Stimulated activated CD4-positive, alpha-beta T cell treated with anti-CD3 and anti-CD28 coated beads, Interleukin-15, amount 100 ng/mL, for 48 hours (primary cell): Measurements from ENCODE around the gene FADS2.
A peak's percentile ranks its signal among the peaks of the same experiment; 100 is the strongest.

Experiments used
- DNase-seq, 2 donors: peaks; one replicate each; pipeline ENCODE4 v3.0.0-alpha.2; 2020; ENCODE audit warnings: low read depth in 2 of 2

The FADS2 gene

DNA sequence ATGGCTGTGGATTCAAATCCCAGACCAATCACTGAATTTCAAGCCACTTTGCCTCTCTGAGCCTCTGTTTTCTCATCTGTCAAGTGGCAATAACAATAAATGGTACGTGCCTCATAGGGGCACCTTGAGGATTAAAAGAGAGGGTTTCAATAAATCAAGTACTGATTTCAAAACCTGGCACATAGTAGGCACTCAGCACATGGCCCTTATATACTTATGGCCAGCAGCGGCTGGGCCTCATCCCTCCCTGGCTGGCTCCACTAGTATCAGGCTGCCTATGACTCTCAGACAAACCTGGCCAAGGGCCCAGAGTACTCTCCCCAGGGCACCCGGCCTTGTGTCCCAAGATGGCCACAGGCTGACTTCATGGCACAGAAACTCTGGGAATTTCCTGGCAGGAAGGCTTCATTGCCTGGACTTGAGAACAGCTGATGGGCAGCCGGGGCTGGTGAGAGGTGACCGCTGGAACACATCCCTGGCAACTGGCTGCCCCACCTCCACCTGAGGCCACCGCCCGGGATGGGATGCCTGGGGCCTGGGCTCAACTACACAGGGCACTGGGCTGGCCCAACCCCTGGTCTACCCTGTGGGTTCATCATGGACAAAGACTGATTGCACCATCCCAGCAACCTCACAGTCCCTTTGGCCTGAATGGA, 59.9 kb downstream of the FADS2 start:
- no peak for DNase-seq

DNA sequence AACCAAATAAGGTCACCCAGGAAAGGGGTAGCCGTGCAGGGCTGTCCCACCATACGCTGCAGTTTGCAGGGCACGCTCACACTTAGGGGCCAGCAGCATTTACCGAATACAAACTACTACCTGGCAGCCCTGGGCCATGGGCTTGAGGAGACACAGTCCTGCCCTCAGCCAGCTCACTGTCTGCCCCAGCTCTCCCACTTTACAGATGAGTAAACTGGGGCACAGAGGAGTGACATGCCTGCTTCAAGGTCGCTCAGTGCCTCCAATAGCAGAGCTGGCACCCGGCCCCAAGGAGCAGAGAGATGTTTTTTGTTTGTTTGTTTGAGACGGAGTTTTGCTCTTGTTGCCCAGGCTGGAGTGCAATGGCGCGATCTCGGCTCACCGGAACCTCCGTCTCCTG, 60.5 kb downstream of the FADS2 start:
- DNase-seq: no peak

DNA sequence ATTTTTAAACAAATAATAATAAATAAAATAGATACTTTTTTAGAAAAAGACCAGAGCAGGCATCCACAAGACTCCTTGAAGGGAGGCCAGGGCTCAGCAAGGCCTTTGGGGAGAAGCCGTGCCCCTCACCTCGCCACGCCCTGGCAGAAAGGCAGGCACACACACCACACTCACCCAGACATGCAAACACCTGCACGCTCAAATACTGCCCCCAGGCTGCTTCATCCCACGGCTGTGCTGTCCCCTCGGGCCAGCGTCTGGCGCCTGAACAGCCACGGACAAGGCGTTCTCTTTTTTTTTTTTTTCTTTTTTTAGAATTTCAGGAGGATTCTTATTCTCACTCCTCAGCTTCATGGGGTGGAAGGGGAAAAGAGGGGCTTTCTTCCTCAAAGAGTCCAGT, 61.7 kb downstream of the FADS2 start:
- DNase-seq: no peak

DNA sequence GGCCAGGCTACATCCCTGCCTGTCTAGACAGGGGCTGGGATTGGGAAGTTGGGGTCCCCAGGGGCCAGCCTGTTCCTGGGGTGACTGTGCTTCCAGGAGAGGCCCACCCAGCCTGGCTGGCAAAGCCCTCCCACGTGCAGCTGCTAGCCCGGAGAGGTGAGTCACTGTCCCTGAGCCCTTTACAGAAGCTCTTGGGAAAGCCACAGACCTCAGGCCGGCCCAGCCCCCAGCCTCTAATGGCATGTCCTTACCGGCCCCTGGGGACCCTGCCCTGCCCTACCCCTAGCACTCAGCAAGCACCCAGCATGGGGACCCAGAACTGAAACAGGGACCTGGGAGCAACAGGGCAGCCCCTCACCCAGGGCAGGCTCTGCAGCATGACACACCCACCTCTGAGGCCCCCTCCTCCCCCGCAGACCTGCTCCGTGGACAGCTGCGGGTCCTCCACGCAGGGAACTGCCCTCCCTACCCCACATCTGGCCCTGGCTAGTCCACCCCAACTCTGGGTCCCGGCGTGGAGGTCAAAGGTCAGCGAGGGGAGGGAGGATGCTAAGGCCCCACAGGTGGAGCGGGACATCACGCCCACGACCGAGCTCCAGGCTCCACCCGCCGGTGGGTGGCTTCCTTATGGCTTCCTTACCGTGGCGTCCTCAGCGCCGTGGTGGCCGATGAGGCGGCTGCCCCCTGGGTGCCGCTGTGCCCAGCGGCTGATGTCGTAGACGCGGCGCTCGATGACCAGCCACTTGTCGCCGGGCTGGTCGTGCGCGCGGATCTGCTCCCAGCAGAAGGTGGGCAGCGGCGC, 62.6 kb downstream of the FADS2 start:
- peak in 1 of 2 donors; percentile 9 for DNase-seq

DNA sequence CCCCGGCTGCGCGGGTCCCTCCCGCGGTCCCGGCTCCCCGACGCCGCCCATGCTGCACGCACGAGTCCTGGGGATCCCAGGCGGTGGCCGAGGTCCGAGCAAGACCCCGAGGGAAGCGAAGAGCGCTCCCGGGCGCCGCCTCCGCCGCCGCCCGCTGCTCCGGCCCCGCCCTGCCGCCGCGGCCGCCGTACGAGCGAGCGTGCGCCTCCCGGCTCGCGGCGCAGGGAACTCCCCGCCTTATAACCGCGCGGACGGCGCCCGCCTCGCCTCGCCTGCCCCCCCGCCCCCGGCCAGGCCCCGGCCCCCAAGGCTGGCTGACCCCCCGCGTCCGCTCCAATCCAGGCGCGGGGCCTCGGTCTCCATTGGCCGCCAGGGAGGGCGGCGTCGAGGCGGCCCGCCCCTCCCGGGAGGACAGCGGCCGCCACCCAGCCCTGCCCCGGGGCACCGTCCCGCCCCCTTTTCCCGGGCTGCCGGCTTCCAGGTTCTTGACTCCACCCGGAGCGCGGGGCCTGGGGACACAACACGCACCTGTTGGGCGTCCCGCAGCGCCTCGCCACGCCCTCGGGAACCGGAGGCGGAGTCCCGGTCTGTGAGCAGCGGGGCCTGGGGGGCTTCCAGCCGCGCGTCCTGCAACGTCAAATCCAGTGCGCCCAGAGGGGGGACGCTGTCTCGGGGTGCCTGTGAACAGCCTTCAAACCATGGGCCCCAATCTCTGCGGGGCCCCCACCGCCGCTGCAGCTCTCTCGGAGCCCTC, 63.4 kb downstream of the FADS2 start, which contains the start of gene FADS3:
FADS3 (minus strand) TSS at position 215 of the 754 bp plus-strand sequence; CDS start at position 51, 164 bp downstream.
- peak in 1 of 2 donors; percentile 37 for DNase-seq

DNA sequence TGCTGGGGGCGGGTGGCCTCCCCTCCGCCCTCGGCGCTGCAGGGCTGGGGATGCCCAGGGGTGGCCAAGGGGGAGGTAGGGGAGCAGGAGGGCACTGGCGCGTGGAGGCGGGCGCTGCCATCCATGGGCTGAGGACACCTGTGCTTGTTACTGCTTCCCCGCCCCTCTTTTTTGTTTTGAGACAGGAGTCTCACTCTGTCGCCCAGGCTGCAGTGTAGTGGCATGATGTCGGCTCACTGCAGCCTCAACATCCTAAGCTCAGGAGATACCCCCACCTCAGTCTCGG, 63.9 kb downstream of the FADS2 start:
- no peak for DNase-seq

DNA sequence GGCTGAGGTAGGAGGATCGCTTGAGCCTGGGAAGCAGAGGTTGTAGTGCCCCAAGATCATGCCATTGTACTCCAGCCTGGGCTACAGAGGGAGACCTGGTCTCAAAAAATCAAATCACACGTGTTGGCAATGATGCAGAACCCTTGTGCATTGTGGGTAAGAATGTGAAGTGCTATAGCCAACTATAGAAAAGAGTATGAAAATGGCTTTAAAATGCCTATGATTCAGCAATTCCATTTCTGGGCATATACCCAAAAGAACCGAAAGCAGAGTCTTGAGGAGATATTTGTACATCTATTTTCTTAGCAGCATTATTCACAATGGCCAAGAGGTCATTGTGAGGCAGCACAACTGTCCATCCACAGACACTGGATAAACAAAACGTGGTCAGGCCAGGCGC, 65.9 kb downstream of the FADS2 start:
- no peak for DNase-seq

DNA sequence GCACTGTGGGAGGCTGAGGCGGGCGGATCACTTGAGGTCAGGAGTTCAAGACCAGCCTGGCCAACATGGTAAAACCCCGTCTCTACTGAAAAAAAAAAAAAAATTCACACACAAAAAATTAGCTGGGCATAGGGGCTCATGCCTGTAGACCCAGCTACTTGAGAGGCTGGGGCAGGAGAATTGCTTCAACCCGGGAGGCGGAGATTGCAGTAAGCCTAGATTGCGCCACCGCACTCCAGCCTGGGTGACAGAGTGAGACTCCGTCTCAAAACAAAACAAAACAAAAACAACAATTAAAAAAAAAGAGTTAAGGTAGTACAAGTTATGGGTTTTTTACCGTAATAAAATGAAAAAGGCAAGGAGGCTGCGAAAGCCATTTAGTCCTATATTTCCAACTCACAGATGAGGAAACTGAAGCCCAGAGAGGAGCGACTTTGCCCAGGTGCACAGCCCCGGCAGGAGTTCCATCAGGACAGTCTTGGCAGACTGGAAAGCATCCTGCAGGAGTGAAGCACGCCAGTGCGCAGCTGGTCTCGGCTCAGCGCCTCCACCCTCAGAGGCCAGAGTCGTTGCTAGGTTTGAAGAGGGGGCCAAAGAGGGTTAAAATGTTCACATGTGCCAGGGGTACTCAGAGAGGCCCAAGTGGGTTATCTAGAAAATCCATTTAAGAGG, 67.1 kb downstream of the FADS2 start:
- no peak for DNase-seq

DNA sequence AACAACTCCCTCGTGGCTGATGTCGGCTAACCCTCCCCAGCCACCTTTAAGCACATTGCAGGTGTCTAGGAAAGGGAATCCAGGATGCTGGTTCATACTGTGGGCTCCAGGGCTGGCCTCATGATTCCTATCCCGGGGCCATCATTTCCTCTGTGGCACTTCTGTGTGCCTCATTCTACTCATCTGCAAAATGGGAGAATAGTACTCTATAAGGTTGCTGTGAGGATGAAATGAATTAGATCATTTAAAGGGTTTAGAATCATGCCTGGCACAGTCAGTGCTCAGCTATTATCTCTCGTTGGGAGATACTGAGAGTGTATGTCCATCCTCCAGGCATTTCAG, 67.6 kb downstream of the FADS2 start:
- no peak for DNase-seq

DNA sequence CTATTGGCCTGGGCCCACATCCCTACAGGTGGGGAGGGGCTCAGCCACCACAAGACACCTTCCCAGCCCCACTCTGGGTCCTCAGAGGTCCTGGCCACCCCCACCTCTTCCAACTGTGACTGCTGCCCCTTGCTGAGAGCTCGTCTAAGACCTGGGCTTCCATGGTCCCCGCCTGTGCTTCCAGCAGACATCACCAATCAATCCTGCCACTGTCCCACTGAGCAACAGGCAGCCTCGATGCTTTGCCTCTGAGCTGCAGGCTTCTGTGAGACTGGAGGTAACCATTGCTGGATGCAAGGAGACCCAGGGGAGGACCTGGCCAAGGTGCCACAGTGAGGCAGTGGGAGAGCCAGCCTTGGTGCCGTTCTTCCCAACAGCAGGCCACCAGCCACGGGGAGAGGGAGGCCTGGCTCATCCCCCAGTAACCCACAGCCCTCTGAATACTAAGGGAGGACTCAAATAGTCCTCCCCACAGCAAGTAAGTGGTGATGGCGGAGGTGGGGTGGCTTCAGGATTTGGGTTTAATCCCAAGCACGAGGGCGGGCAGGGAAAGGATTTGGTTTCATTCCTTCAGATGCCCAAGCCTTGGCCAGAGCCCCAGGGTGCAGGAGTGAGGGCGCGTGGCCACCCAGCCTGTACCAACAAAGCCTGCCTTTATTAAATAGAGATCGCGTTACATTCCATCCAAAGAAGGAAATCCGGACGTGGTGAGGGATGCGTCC, 68.7 kb downstream of the FADS2 start:
- no peak for DNase-seq

DNA sequence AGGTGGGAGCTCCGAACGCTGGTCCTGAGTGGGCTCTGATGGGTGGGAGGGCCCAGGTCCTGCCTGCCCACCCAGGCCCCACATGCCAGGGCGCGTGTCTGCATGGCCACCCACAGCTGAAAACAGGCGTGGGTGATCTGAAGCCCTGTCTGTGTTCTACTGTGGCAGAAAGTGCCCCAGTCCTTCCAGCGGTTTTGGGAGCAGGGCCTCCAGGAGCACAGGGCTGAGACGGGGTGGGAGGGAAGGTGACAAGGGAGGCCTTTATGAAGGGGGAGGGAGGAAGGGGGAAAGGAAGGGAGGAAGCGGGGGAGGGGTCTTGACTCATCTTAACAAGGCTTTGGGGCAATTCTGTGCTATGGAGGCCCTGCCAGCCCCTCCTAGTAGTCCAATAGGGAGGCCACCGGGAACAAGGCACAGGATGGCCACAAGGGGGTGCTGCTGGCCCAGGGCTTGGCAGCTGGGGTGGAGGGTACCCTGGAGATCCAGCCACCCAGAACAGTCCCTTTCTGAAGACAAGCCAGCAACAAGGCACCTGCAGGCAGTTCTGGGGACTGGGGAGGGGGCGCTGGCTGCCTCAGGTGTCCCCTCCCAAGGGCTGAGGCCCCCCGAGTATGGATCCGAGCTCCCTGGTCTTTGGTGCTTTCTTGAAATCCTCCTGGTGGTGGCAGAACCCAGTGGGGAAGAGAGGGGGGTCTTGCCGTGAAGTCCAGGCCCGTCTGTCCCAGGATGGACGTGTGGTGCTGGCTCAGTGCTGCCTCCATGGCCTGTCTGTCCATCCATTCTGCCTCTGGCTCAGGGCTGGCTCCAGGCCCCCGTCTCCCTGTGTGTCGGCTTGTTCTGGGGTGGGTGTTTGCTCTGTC, 69.5 kb downstream of the FADS2 start:
- DNase-seq: peak; percentile 62 to 73

DNA sequence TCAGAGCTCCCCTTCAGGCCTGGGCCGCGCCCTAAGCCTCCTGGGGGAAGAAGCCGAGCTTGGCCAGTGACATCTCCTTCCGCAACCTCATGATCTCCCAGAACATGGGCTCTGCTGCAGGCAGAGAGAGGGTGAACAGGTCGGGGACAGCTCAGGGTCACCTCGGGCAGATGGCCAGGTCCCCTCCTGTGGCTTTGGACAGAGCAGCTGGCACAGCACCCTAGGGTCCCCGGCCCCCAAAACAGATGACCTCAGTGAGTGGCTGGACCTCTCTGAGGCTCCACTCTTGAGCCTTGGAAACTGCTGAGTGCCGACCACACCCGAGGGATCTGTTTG, 70.1 kb downstream of the FADS2 start:
- no peak for DNase-seq

DNA sequence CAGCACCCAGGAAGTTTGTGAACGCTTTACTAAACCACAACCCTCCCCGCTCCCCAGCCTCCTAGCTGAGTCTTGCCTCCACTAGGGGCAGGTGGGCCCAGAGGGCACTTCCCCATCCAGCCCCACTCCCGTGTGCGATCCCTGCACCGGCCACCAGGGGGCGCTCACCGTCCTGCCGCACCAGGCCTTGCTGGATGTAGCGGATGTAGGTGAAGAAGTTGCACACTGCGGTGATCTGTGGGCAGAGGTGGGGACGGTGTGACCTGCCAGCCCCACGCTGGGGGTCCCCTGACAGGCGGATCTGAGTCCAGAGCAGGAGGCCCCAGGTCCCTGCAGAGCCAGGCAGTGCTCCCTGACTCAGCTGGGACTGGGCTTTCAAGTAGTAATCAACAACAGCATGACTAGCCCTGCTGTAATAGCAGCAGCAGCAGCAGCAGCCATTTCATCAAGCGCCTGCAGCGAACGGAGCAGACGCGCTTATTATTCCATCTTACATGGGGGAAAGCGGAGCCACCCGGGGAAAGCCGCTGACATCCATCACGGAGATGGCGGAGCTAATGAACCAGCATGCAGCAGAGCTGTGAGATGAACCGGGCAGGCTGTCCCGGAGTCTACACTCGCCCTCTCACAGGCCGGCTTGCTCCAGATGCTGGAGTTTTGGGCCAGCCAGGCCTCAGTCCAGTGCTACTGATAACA, 71.2 kb downstream of the FADS2 start:
- DNase-seq: peak; percentile 81 to 90

DNA sequence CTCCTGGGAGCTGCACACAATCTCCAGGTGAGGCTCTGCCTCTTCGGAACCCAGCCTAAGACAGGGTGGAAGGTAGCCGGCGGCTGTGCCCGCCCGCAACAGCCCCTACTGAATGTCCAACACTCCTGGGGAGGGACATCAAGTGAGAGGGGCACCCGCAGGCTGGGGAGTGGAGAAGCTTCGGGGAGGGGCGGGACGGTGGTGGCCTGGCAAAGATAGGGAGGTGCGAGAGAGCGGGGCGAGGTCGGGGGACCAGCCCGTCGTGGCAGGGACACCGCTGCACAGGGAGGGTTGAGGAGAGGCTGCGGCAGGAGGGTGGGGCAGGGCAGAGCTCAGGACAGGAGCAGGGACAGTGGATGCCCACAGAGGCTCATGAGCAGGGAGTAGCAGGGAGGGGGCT, 72.2 kb downstream of the FADS2 start:
- no peak for DNase-seq

DNA sequence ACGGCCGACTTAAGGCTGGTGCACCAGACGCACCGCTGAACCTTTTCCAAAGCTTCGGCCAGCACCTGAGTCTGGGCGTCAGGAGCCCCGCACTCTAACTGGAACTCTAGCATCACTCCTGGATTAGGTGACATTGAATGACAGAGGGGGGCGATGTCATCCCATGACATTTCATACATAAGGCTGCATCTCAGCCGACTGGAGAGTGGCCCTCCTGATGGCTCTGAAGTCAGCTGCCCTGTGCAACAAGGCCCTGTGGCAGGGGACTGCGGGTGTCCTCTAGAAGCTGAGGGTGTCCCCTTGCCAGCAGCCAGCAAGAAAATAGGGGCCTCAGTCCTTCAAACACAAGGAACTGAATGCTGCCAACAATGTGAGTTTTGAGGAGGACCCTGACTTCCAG, 73.3 kb downstream of the FADS2 start:
- DNase-seq: no peak

DNA sequence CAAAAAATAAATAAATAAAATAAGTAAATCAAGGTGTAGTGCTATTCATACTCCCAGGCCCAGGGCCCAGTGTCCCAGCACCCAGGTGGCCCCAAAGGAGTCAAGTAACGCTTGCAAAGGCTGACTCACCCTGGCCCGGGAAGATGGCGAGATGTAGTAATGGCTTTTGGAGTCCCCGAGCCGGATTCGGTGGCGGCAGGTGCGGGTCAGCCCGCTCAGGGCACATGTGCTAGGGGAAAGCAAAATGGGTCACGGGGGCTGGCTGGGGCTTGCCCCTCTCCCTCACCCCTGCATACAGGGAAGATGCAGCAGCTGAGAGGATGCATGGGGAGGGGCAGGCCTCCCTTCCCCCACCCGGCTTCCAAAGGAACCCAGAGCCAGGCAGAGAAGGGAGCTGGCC, 74.2 kb downstream of the FADS2 start:
- no peak for DNase-seq

DNA sequence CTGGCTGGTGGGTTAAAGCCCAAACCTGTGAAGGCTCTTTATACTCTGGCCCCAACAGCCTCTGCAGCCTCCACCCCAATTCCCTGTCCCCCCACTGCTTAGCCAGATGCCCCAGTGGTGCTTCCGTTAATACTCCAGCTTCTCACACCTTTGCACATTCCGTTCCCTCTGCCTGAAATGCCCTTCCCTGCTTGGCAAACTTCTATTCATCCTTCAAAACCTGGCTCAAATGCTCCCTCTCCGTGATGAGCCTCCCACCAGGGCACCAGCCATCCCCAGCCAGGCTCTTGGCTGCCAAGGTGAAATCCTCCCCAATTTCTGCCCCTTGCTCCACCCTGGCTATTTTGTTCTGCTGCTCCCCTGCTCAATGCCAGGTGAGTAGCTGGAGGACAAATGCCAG, 75.7 kb downstream of the FADS2 start:
- no peak for DNase-seq

DNA sequence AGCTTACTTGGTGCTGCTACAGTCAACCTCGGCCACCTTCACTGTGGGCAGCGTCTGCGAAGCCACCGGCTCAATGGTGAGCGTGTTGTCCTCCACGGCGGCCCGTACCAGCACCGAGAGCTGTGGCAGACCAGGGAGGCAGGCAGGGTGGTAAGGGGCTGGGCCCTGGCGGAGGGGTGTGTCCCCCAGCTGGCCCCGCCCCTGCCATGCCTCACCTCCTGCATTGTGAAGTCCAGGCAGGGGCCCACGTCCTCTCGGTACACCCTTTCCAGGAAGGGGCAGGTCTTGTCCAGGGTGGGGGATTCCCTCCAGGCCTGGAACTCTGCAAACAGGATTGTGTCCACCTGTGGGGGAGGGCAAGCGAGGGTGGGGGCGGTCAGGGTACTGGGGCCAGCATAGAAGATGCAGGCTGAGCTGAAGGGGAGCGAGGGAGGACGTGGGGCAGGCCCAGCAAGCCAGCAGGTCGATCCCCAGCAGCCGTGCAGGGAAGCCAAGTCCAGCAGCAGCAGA, 76.5 kb downstream of the FADS2 start:
- no peak for DNase-seq

DNA sequence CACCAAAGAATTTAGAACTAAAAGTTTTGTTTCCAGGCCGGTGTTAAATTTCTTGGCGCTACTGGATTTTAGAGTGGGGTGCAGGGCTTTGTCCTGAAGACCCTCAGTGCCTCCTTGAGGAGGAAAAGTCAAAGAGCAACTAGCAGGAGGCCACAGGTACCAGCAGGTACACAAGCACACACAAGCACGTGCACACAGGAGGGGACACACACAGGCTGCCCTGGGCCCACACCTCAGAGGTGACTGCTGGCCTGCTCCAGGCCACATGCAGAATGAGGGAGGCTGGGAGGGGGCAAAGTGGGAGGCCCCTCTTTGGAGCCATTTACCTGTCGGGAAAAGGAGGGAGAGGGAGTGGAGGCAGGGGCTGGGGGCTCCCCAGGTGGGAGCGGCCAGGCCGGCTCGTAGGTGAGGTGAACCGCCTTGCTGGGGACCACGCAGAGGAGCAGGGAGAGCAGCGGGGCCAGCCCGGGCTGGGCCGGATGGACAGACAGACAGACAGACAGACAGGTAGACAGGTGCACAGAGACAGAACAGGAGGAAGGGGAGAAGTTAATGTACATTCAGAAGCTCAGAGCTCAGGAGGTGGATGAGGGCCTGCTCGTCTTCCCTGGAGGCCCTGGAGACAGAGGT, 77.1 kb downstream of the FADS2 start:
- no peak for DNase-seq
